Lung (tissue), 12 donors: ENCODE measurements around the gene TESMIN. TPM values are rescaled to one million over a fixed set of nuclear protein-coding genes. Genes with fewer than 3 reads are reported as not detected.

Experiments
- ATAC-seq: fragments of 200-7000 bp; cut with Tn5 transposase; one replicate; pipeline ENCODE4 v1.9.1; 2020; ENCODE audit warnings: moderate number of reproducible peaks; ENCODE audit not compliant: insufficient read depth, low FRiP score
- DNase-seq, 3 donors: peaks; one replicate each; pipeline ENCODE4 v3.0.0-alpha.2; 2013 to 2017
- H3K27ac ChIP-seq, 2 donors: one replicate each; pipeline ENCODE4 v1.5.1; 2013; ENCODE audit warnings: mild to moderate bottlenecking in 2 of 2, moderate library complexity in 2 of 2, control low read depth in 1 of 2, inconsistent platforms in 1 of 2, low read depth in 1 of 2, low read length in 1 of 2
- H3K27me3 ChIP-seq, 3 donors: one replicate each; pipeline ENCODE4 v1.5.1; 2013; ENCODE audit warnings: low read length in 2 of 3; ENCODE audit not compliant: control insufficient read depth in 3 of 3, insufficient read depth in 3 of 3
- H3K36me3 ChIP-seq, 4 donors: one replicate each; pipeline ENCODE4 v1.5.1; 2013; ENCODE audit warnings: low read length in 4 of 4, mild to moderate bottlenecking in 1 of 4, moderate library complexity in 1 of 4; ENCODE audit not compliant: control insufficient read depth in 4 of 4, insufficient read depth in 4 of 4
- H3K4me1 ChIP-seq, 5 donors: one replicate each; pipeline ENCODE4 v1.5.1; 2013; ENCODE audit warnings: low read length in 5 of 5, mild to moderate bottlenecking in 2 of 5, moderate library complexity in 1 of 5; ENCODE audit not compliant: control insufficient read depth in 5 of 5, insufficient read depth in 5 of 5
- H3K4me3 ChIP-seq: one replicate; pipeline ENCODE4 v1.5.1; 2013; ENCODE audit warnings: mild to moderate bottlenecking, control low read depth, moderate library complexity
- H3K9ac ChIP-seq, 2 donors: one replicate each; pipeline ENCODE4 v1.5.1; 2013; ENCODE audit warnings: low read length in 2 of 2, control low read depth in 1 of 2; ENCODE audit not compliant: insufficient read depth in 1 of 2
- H3K9me3 ChIP-seq, 4 donors: one replicate each; pipeline ENCODE4 v1.5.1; 2013; ENCODE audit warnings: low read length in 3 of 4, mild to moderate bottlenecking in 1 of 4, moderate library complexity in 1 of 4; ENCODE audit not compliant: control insufficient read depth in 4 of 4, insufficient read depth in 3 of 4
- WGBS, 2 donors: extraction: QIAGEN DNeasy Blood & Tissue Kit; methylation state at CpG; one replicate each; pipeline ENCODE4 v1.1.7; 2013; 5-methylcytosine and 5-hydroxymethylcytosine counted together
- polyA plus RNA-seq, 2 donors: library from polyadenylated mRNA; stranded (reverse); fragments of 200-250 nt; gene quantifications; one replicate each; pipeline ENCODE4 v1.2.1, GENCODE V29; 2013
- total RNA-seq, 2 donors: library from RNA; depleted of rRNA in 1 of 2; stranded (reverse); fragments of >200 nt in 1 of 2; gene quantifications; one replicate each; pipeline ENCODE4 v1.2.1, GENCODE V29; 2014 to 2021
- TF ChIP-seq, protein P1 (sequence below): IDR thresholded peaks from 2 replicates; pipeline ENCODE4 v1.5.1; 2012; ENCODE audit warnings: mild to moderate bottlenecking; ENCODE audit errors: control extremely low read depth, extremely low read depth
- donor health status: control.
- donor health status: control.
- donor health status: Bipolar disorder and iron deficiency.
- donor health status: healthy.
- donor health status: DM: yes; HTN: yes; CAD: no.

Gene TESMIN
- total and polyA plus RNA-seq, 4 donors = 0.55 to 6.7 (median 1.8) TPM

DNA sequence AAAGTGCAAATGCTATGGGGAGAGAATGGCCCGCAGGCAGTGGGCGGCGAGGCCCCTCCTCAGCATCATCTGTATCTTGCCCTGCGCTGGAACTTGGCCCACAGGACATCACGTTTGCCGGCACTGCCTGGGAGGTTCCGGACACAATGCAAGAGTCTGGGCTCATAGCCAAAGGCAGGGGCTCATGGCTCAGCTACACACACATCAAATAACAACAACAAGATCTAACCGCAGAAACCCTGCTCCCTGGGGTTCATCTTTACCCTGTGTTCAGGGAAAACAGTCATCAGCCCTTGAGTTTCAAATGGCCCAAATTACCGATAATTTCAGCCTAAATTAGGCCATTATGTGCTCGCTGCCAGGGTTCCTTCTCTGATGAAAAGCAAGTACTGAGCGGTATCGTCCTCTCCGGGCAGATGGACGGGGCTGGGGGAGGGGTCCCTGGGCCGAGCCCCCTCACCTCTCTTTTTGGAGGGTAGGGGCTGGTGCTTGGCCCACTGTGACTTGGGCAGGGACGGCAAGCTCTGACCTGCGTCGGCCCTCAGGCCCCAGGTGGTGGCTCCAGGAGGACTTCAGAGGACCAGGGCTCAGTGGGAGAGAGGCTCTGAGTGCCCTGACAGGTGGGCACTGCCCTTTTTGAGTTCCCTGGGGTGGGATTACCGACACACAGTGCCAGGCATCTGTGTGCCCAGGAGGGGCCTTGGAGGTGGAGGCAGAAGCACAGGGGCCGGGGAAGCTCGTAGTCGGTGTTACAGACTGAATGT lies 92.0 kb downstream of the TESMIN start:
- Histone ChIP-seq H3K9me3 (peaks cover 0 to 8% (median 0%) of the 10 kb centered on the region in 4 donors), H3K27ac (no peak overlapping the region), H3K4me1 (peaks cover 0 to 13% (median 0%) of the 10 kb centered on the region in 5 donors), H3K9ac (no peak overlapping the region), H3K27me3 (no peaks in the 10 kb centered on the region), H3K36me3 (no peaks in the 10 kb centered on the region), H3K4me3 (no peak overlapping the region)
- TF ChIP-seq, protein P1, sequence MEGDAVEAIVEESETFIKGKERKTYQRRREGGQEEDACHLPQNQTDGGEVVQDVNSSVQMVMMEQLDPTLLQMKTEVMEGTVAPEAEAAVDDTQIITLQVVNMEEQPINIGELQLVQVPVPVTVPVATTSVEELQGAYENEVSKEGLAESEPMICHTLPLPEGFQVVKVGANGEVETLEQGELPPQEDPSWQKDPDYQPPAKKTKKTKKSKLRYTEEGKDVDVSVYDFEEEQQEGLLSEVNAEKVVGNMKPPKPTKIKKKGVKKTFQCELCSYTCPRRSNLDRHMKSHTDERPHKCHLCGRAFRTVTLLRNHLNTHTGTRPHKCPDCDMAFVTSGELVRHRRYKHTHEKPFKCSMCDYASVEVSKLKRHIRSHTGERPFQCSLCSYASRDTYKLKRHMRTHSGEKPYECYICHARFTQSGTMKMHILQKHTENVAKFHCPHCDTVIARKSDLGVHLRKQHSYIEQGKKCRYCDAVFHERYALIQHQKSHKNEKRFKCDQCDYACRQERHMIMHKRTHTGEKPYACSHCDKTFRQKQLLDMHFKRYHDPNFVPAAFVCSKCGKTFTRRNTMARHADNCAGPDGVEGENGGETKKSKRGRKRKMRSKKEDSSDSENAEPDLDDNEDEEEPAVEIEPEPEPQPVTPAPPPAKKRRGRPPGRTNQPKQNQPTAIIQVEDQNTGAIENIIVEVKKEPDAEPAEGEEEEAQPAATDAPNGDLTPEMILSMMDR = no peak
- 59 to 80% methylated on average over 22 of the region's 22 CpGs for WGBS, 2 donors
- ATAC-seq (peak; percentile 59), DNase-seq (peak; percentile 94 to 98 (median 97))

DNA sequence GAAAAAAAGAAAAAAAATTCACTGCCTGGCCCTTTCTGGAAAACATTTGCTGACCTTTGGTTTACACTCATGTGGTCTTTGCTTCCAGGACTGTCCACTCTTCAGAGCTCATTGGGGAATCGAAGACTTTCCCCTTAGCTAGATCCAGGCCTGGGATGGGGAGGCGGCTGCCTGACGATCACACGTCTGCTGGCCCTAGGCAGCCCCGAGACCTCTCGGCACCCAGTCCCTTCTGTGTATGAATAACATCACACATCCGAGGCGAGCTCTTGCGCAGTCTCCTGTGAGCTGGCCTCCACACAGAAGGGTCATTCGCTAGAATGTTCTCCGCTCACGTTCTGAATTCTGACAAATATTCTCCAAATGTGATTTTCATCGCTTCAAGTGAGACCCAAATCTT lies 92.7 kb downstream of the TESMIN start:
- H3K4me3 ChIP-seq = no peak overlapping the region
- no peaks in the 10 kb centered on the region for H3K27me3 ChIP-seq
- WGBS, 2 donors = 82 to 85% methylated on average over 13 of the region's 13 CpGs
- no peak overlapping the region for H3K27ac ChIP-seq
- H3K36me3 ChIP-seq = no peaks in the 10 kb centered on the region
- H3K9ac ChIP-seq = no peak overlapping the region
- DNase-seq (peak; percentile 48 to 62 (median 62)), ATAC-seq (peak; percentile 37)
- peaks cover 0 to 8% (median 0%) of the 10 kb centered on the region in 4 donors for H3K9me3 ChIP-seq
- peaks cover 0 to 13% (median 0%) of the 10 kb centered on the region in 5 donors for H3K4me1 ChIP-seq
- TF ChIP-seq, protein P1 = no peak

DNA sequence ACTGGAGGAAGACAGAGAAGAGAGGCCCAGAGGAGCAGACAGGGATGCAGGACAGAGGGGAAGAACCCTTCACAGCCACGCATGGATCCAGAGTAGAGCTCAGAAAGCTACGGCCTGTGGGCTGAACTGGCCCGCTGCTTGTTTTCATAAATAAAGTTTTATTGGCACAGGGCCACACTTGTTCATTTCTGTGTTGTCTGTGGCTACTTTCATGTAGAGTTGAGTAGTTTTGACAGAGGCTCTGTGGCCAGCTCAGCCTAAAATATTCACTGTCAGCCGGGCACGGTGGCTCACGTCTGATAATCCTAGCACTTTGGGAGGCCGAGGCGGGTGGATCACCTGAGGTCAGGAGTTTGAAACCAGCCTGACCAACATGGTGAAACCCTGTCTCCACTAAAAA lies 93.2 kb downstream of the TESMIN start:
- ATAC-seq = no peak
- TF ChIP-seq, protein P1 = no peak
- H3K9ac ChIP-seq = no peak overlapping the region
- WGBS, 2 donors = 94 to 98% methylated on average over 8 of the region's 8 CpGs
- H3K4me1 ChIP-seq = peaks cover 0 to 13% (median 0%) of the 10 kb centered on the region in 5 donors
- no peak overlapping the region for H3K27ac ChIP-seq
- peaks cover 0 to 5% (median 0%) of the 10 kb centered on the region in 4 donors for H3K9me3 ChIP-seq
- no peak overlapping the region for H3K4me3 ChIP-seq
- H3K27me3 ChIP-seq = no peaks in the 10 kb centered on the region
- no peak for DNase-seq
- no peaks in the 10 kb centered on the region for H3K36me3 ChIP-seq

Other genes starting within 250 kb of the TESMIN start
- gene GAL, start 67.0 kb downstream of the TESMIN start, total RNA-seq = under 1 TPM in 1 of 2 donors, not detected in 1; 0.61 TPM
- 1 to 10 TPM in 1 of 2 donors, not detected in 1; 1.8 TPM for gene GAL, start 67.0 kb downstream of the TESMIN start, polyA plus RNA-seq
- gene CPT1A, start 90.4 kb upstream of the TESMIN start, total RNA-seq = 10 to 100 TPM; 19.4 to 51.7 TPM
- 10 to 100 TPM; 17.0 to 17.4 TPM for gene CPT1A, start 90.4 kb upstream of the TESMIN start, polyA plus RNA-seq
- gene MRPL21, start 152.3 kb upstream of the TESMIN start, total RNA-seq = 10 to 100 TPM; 27.0 to 46.2 TPM
- 100 to 1,000 TPM in 1 of 2 donors, 10 to 100 TPM in 1; 70.4 to 101 TPM for gene MRPL21, start 152.3 kb upstream of the TESMIN start, polyA plus RNA-seq
- gene IGHMBP2, start 152.4 kb upstream of the TESMIN start, total RNA-seq = 10 to 100 TPM; 19.8 to 21.0 TPM
- gene IGHMBP2, start 152.4 kb upstream of the TESMIN start, polyA plus RNA-seq = 10 to 100 TPM; 12.4 to 15.3 TPM
- gene MRGPRD, start 229.5 kb upstream of the TESMIN start, total RNA-seq = not detected
- not detected for gene MRGPRD, start 229.5 kb upstream of the TESMIN start, polyA plus RNA-seq